Colonic mucosa (tissue), 4 donors: ENCODE data around the gene SPATA13. TPM values are rescaled to one million over a fixed set of nuclear protein-coding genes. Genes with fewer than 3 reads are reported as not detected.

Experiments used
- DNase-seq: peaks from one replicate; pipeline ENCODE4 v3.0.0-alpha.2; 2020
- H3K27ac ChIP-seq: fragments of 200-600 bp; one replicate; pipeline ENCODE4 v1.8.0; 2021
- H3K27me3 ChIP-seq: fragments of 200-600 bp; one replicate; pipeline ENCODE4 v1.8.0; 2021
- H3K36me3 ChIP-seq: fragments of 200-600 bp; one replicate; pipeline ENCODE4 v1.8.0; 2021
- H3K4me1 ChIP-seq: fragments of 200-600 bp; one replicate; pipeline ENCODE4 v1.8.0; 2021; ENCODE audit warnings: mild to moderate bottlenecking
- H3K4me3 ChIP-seq: fragments of 200-600 bp; one replicate; pipeline ENCODE4 v1.8.0; 2021
- H3K9ac ChIP-seq, 2 donors: one replicate each; pipeline ENCODE4 v1.7.0; 2013; ENCODE audit warnings: control low read depth in 2 of 2, low read depth in 2 of 2, low read length in 2 of 2
- H3K9me3 ChIP-seq: fragments of 200-600 bp; one replicate; pipeline ENCODE4 v1.8.0; 2021
- CTCF ChIP-seq: fragments of 200-600 bp; IDR thresholded peaks from one replicate; pipeline ENCODE4 v1.8.0; 2022; ENCODE audit warnings: antibody characterized with exemption, mild to moderate bottlenecking
- intact Hi-C: fragments of 100-400 bp; cut with DNase I; formaldehyde crosslinking; loops from one replicate; pipeline ENCODE4 v1.14.1; 2022
- total RNA-seq, 2 donors: library from RNA; stranded (reverse); fragmentation: NEBNext Ultra II Directional in 1 of 2; extraction: Animal tissue kit (Norgen Biotek cat#: 25700) in 1 of 2; gene quantifications; one replicate each; pipeline ENCODE4 v1.2.1, GENCODE V29; 2021
- donor health status: healthy.
- donor health status: DM: no; HTN: no; CAD: no.
- donor health status: DM: no; HTN: no; CAD: no.

The SPATA13 gene
- total RNA-seq, 2 donors from 2014 or later: 41.5 to 43.8 TPM

DNA sequence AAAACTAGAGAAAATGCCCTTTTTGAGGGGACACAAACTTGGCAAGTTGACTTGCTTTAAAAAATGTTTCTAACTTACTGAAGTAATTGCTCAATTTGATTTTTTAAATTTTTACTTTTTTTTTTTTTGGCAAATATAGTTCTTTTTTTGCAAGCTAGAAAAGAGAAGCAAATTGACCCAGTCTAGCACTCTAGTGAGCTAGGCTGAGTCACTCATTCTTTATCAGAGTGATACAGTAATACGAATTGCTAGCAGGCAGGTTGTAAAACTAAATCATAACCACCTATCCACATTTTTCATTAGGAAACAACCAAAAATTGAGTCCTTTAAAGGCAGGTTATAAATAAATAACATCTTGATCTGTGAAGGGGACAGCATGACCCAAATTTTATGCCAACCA, 97.0 kb downstream of the SPATA13 start:
- no peak overlapping the region for H3K9ac ChIP-seq
- no peaks in the 10 kb centered on the region for H3K4me1 ChIP-seq
- no peak for DNase-seq
- H3K9me3 ChIP-seq: no peaks in the 10 kb centered on the region
- no peak for TF ChIP-seq CTCF
- no peaks in the 10 kb centered on the region for H3K27me3 ChIP-seq
- no peaks in the 10 kb centered on the region for H3K36me3 ChIP-seq
- H3K27ac ChIP-seq: no peak overlapping the region
- no peak overlapping the region for H3K4me3 ChIP-seq
- intact Hi-C loops: no loop called here

DNA sequence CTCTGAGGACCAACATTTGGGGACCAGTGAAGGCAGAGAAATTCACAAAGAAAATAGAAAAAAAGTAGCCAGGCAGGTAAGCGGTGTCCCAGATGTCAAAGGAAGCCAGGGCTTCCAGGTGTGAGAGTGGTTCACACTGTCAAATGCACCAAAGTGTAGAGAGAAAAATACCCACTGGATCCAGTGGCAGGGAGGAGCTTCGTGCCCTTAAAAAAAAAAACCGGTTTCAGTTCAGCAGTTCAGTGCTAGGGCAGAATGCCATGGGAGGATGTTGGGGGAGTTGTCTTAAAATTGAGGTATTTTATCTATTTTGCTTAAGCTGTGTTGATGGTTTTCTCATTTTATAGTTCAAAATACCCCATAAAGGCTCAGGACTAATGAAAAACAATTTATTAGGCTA, 101.0 kb downstream of the SPATA13 start:
- Histone ChIP-seq H3K27ac (no peak overlapping the region), H3K36me3 (no peaks in the 10 kb centered on the region), H3K9me3 (no peaks in the 10 kb centered on the region), H3K27me3 (no peaks in the 10 kb centered on the region), H3K4me1 (no peaks in the 10 kb centered on the region), H3K9ac (no peak overlapping the region), H3K4me3 (no peak overlapping the region)
- TF ChIP-seq CTCF: no peak
- intact Hi-C loops: no loop called here
- no peak for DNase-seq

DNA sequence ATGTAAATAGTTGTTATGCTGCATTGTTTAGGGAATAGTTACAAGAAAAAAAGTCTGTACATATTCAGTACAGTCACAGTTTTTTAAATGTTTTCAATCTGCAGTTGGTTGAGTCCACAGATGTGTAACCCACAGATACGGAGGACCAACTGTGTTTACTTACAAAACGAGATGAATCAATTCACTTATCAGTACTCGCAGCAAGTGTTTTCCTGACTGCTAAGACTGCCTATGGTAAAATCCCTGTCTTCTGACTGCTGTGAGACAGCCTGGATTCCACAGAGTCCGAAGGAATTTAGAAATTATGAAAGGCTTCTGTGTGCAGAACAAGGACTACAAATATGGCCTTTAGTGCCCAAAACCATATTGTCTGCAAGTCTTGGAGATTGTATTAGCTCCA, 103.1 kb downstream of the SPATA13 start:
- Histone ChIP-seq H3K27ac (no peak overlapping the region), H3K9me3 (no peaks in the 10 kb centered on the region), H3K4me3 (no peak overlapping the region), H3K9ac (no peak overlapping the region), H3K36me3 (no peaks in the 10 kb centered on the region), H3K4me1 (no peaks in the 10 kb centered on the region), H3K27me3 (no peaks in the 10 kb centered on the region)
- intact Hi-C loops: no loop called here
- DNase-seq: no peak
- no peak for TF ChIP-seq CTCF

DNA sequence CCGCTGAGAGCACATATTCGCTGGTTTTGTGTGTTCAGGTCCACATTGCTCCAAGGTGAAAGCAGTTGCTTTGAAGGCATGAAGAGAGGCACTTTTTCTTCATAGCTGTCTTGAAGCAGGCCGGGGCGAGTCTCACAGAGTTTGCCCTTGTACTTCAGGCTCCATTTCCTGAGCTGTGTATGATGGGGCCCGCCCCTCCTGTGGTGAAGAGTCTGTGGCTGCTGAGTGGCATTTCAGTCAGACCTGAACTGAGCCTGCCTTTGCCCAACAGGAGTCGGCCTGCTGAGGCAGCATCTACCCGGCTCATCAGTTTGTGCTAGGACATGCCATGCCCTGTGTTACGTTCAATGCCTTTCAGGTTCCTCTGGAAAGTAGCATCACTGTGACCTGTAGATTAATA, 104.5 kb downstream of the SPATA13 start:
- intact Hi-C loops: no loop called here
- Histone ChIP-seq H3K36me3 (no peaks in the 10 kb centered on the region), H3K9me3 (no peaks in the 10 kb centered on the region), H3K4me3 (no peak overlapping the region), H3K27ac (peak overlapping the region; percentile 6), H3K27me3 (no peaks in the 10 kb centered on the region), H3K4me1 (peaks cover under 1% of the 10 kb centered on the region), H3K9ac (no peak overlapping the region)
- no peak for TF ChIP-seq CTCF
- DNase-seq: no peak

- no peaks in the 10 kb centered on the region for H3K27me3 ChIP-seq
- no peaks in the 10 kb centered on the region for H3K36me3 ChIP-seq
- no peaks in the 10 kb centered on the region for H3K9me3 ChIP-seq
- no peak overlapping the region for H3K27ac ChIP-seq
- intact Hi-C loops: no loop called here
- H3K9ac ChIP-seq: no peak overlapping the region
- H3K4me3 ChIP-seq: no peak overlapping the region
- DNase-seq: no peak
- peaks cover 5% of the 10 kb centered on the region for H3K4me1 ChIP-seq
- TF ChIP-seq CTCF: no peak
Observed at GRCh38 chr13:24265453-24265852, 104.9 kb downstream of the SPATA13 start.

DNA sequence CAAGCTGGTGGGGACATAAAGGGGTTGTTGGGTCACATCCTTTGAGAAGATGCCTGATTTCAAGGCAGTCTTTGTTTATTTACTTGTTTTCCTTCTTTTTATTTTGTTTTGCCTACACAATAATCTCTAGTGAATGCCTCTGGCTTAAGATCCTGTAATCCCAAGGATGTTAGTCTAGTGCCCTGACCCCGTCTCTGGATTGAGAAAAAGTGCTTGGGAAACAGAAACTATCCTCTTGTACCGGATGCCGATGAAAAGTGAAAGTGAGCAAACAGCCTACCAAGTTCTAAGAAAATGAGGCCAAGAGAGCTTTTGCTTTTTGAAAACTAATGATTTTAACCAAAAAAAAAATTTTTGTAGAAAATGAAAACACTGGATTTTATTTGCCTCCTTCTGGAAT, 106.8 kb downstream of the SPATA13 start:
- TF ChIP-seq CTCF: no peak
- Histone ChIP-seq H3K36me3 (no peaks in the 10 kb centered on the region), H3K9ac (no peak overlapping the region), H3K4me3 (no peak overlapping the region), H3K27ac (peak overlapping the region; percentile 34), H3K4me1 (peaks cover 12% of the 10 kb centered on the region), H3K27me3 (no peaks in the 10 kb centered on the region), H3K9me3 (no peaks in the 10 kb centered on the region)
- DNase-seq: no peak
- intact Hi-C loops: no loop called here
